ENCODE results near the gene CERS1. TPM values are rescaled to one million over a fixed set of nuclear protein-coding genes. Genes with fewer than 3 reads are reported as not detected.

The CERS1 gene
- total and polyA plus RNA-seq, 10 of the 15 experiments (the other 5 are each of a cell fraction or from before 2014, with no cell fraction given), result 0.19 TPM; not detected in 9

DNA sequence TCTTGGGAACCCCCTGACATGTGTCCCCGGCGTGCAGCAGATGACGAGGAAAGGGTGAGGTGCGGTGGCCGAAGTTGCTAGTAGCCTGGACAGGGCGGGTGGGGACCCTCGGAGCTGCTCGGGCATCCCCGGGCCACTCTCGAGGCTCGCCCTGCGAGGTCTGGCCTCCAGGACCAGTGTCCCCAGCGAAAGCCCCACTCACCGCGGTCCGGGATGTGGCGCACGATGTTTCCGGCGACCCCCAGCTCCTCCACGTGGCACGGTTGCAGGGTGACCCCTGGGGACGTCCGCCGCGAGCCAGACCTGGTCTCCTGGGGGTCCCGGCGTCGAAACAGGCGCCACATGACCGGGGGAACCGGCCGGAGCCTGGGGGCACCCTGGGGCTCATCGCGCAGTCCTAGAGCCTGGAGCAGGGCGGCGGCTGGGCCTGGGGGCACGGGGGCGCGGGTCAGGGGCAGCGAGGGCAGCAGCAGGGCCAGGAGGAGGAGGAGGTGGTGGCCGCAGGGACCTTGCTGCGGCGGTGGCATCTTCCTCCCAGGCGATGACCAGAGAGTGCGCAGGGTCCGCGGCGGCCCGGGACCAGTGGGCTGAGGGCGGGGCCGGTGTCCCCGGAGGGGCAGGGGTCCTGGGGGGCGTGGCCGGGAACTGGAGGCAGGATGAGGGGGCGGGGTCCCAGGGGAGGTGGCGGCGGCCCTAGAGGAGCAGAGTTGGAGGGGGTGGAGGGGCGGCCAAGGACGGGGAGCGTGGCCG lies 26.0 kb downstream of the CERS1 start (continued):
- no peak for TF ChIP-seq MEF2B (IDR thresholded peaks at IDR 0.05; ENCODE audit: partially characterized antibody, poor library complexity, severe bottlenecking)

DNA sequence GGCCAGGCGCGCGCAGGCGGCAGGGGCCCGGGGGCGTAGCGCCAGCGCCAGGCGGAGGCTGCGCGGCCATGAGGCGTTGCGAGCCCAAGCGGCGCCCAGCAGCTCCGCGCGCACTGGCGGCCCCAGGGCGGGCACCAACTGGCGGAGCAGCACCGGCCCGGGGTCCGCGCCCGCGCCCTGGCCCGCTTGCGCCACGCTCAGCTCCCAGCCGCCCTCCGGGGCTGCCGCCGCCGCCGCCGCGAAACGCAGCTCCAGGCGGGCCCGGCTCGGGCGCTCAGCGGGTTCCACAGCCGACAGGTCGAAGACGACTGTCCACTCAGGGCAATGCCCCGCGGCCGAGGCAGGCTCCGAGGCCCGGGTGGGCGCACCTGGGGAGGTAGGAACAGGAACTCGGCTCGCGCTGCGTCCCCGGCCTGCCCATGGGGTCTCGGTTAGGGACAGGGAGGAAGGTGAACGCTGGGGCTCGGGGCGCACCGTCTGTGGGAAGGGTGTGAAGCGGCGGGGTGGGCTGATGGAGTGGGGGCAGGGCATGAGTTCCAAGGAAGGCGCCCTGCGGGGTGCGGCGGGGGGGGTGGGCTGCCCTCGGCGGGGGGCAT lies 26.8 kb downstream of the CERS1 start:
- ChIA-PET SMC1A (ENCODE audit: uncharacterized antibody, unreplicated experiment) (no interaction called here), POLR2A (no interaction called here), CTCF (no interaction called here), RAD21 (ENCODE audit: unreplicated experiment) (no interaction called here)
- BruUV-seq (replicated peaks), result no TSS peak
- H3K4me3 ChIP-seq, result no peak overlapping the region
- H2AFZ ChIP-seq (ENCODE audit: control insufficient read depth, low read depth, low read length), result no peak overlapping the region
- no peaks in the 10 kb centered on the region for H3K4me1 ChIP-seq (ENCODE audit: control insufficient read depth, insufficient read depth, low read length)
- no peak for DNase-seq (ENCODE audit: low read depth, low spot score)
- no peak overlapping the region for H3K27ac ChIP-seq (ENCODE audit: control insufficient read depth, insufficient read depth)
- TF ChIP-seq POLR2A (IDR thresholded peaks at IDR 0.05; ENCODE audit: low read depth, low read length) (peak; percentile 59), MXI1 (IDR thresholded peaks at IDR 0.05; ENCODE audit: low read depth, low read length) (no peak), NR2C1 (IDR thresholded peaks at IDR 0.05) (no peak)
- TF ChIP-seq, protein P1, sequence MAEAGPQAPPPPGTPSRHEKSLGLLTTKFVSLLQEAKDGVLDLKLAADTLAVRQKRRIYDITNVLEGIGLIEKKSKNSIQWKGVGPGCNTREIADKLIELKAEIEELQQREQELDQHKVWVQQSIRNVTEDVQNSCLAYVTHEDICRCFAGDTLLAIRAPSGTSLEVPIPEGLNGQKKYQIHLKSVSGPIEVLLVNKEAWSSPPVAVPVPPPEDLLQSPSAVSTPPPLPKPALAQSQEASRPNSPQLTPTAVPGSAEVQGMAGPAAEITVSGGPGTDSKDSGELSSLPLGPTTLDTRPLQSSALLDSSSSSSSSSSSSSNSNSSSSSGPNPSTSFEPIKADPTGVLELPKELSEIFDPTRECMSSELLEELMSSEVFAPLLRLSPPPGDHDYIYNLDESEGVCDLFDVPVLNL (IDR thresholded peaks at IDR 0.05; ENCODE audit: low read depth, low read length), result no peak
- peaks cover 9 to 20% of the 10 kb centered on the region in 2 experiments; a peak in 3 of 4 replicates for H3K36me3 ChIP-seq (ENCODE audit: control insufficient read depth in 2 of 2, insufficient read depth in 2 of 2, low read length in 1 of 2)
- no peak for FAIRE-seq
- peaks cover 2% of the 10 kb centered on the region; the same call in 1 of the 2 replicates for H4K20me1 ChIP-seq (ENCODE audit: control insufficient read depth, insufficient read depth)
- H3K27me3 ChIP-seq (replicated peaks in 1 of 2; ENCODE audit: control insufficient read depth in 2 of 2, insufficient read depth in 2 of 2, low read length in 1 of 2), result no peaks in the 10 kb centered on the region
- in situ Hi-C loops (cut with MboI), result loop anchor here (25.0 kb wide), 1 partner anchor 407 kb away; no protein-coding TSS in a partner anchor
- no peaks in the 10 kb centered on the region for H3K9me3 ChIP-seq (replicated peaks; ENCODE audit: control insufficient read depth, insufficient read depth, low read length)
- H3K79me2 ChIP-seq (ENCODE audit: control insufficient read depth, insufficient read depth, low read length), result no peaks in the 10 kb centered on the region
- intact Hi-C loops (cut with micrococcal nuclease; ENCODE audit: unreplicated experiment), result no loop called here
- WGBS (ENCODE audit: insufficient coverage, insufficient replicate concordance, low lambda C conversion rate, missing lambda C conversion rate), result 97% methylated on average over 45 of the region's 71 CpGs
- no peak overlapping the region for H3K9ac ChIP-seq (ENCODE audit: control insufficient read depth, insufficient read depth, low read length)
- H3K4me2 ChIP-seq (ENCODE audit: control insufficient read depth, insufficient read depth), result no peak overlapping the region
- ATAC-seq, result no peak
